Measurements from ENCODE around the gene PPP4R4. TPM values are rescaled to one million over a fixed set of nuclear protein-coding genes. Genes with fewer than 3 reads are reported as not detected.
"Not testable (repeated sequence)": the region's sequence is repeated elsewhere in the genome, so short reads cannot be mapped to it uniquely, and the experiment has no call there.

PPP4R4 gene
- total RNA-seq, 1 experiment from 2014 or later = 1.1 TPM

- Histone ChIP-seq H3K27ac (ENCODE audit: low read length) (no peak overlapping the region), H3K4me3 (ENCODE audit: low read depth in 2 of 2, low read length in 2 of 2) (no peak overlapping the region), H3K36me3 (ENCODE audit: control insufficient read depth, insufficient read depth, low read length) (no peaks in the 10 kb centered on the region), H3K9me3 (ENCODE audit: control insufficient read depth, insufficient read depth, low read depth, low read length) (no peaks in the 10 kb centered on the region), H3K4me1 (ENCODE audit: control insufficient read depth, insufficient read depth, low read length) (no peaks in the 10 kb centered on the region), H3K27me3 (ENCODE audit: control insufficient read depth, insufficient read depth, low read length) (no peaks in the 10 kb centered on the region)
- intact Hi-C loops (cut with micrococcal nuclease; ENCODE audit: unreplicated experiment) (no loop called here), in situ Hi-C loops (cut with HindIII; ENCODE audit: low pct_unique_long_range_greater_than_20kb, low sequenced_read_pairs) (no loop called here)
- DNase-seq (ENCODE audit: low read depth, low spot score) (no peak), ATAC-seq (no peak)
- TF ChIP-seq CTCF (IDR thresholded peaks at IDR 0.05) = no peak
- TF ChIP-seq TCF7L2 (IDR thresholded peaks at IDR 0.05; ENCODE audit: low read depth, low read length) = no peak
- no peak for TF ChIP-seq SIN3A (IDR thresholded peaks at IDR 0.05; ENCODE audit: borderline replicate concordance, insufficient read depth, low read depth, low read length)
- no peak for TF ChIP-seq REST (IDR thresholded peaks at IDR 0.05; ENCODE audit: insufficient read depth in 1 of 2, low read depth in 2 of 2, low read length in 1 of 2)
- no peak for TF ChIP-seq POLR2AphosphoS5 (IDR thresholded peaks at IDR 0.05; ENCODE audit: low read depth, low read length)
- ChIA-PET CTCF (no interaction called here), POLR2A (no interaction called here)
- BruUV-seq (replicated peaks) = no TSS peak
Measured at GRCh38 chr14:94267352-94267751, 93.2 kb downstream of the PPP4R4 start.

DNA sequence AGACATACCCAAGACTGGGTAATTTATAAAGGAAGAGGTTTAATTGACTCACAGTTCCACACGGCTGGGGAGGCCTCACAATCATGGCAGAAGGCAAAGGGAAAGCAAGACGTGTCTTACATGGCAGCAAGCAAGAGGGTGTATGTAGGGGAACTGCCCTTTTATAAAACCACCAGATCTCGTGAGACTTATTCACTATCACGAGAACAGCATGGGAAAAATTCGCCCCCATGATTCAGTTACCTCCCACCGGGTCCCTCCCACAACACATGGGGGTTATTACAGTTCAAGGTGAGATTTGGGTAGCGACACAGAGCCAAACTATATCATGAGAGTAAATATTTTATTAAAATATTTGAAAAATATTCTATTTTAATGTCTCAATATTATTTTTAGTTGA lies 94.5 kb downstream of the PPP4R4 start:
- H3K9me3 ChIP-seq (ENCODE audit: control insufficient read depth, insufficient read depth, low read depth, low read length); H3K4me1 ChIP-seq (ENCODE audit: control insufficient read depth, insufficient read depth, low read length); H3K27me3 ChIP-seq (ENCODE audit: control insufficient read depth, insufficient read depth, low read length); H3K4me3 ChIP-seq (ENCODE audit: low read depth in 2 of 2, low read length in 2 of 2); POLR2A ChIA-PET; H3K27ac ChIP-seq (ENCODE audit: low read length); BruUV-seq (replicated peaks); ATAC-seq; in situ Hi-C loops (cut with HindIII; ENCODE audit: low pct_unique_long_range_greater_than_20kb, low sequenced_read_pairs); intact Hi-C loops (cut with micrococcal nuclease; ENCODE audit: unreplicated experiment); DNase-seq (ENCODE audit: low read depth, low spot score); H3K36me3 ChIP-seq (ENCODE audit: control insufficient read depth, insufficient read depth, low read length): not testable (repeated sequence)
- CTCF ChIA-PET = interaction anchor here (0.6 kb wide), 2 partner anchors 14 to 209 kb away, joined by 3 to 5 read pairs; no protein-coding TSS in a partner anchor

DNA sequence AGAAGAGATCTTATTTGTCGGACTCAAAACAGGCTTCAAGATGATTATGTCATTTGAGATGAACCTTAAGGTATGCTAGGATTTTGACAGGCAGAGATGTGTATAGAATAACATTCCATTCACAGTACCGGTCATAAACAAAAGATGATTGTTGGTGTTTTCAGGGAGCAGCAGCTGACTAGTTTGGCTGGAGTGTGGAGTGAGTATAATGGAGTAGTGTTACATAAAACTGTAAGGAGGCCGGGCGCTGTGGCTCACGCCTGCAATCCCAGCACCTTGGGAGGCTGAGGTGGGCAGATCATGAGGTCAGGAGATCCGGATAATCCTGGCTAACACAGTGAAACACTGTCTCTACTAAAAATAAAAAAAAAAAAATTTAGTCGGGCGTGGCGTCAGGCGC lies 95.0 kb downstream of the PPP4R4 start:
- in situ Hi-C loops (cut with HindIII; ENCODE audit: low pct_unique_long_range_greater_than_20kb, low sequenced_read_pairs) = no loop called here

DNA sequence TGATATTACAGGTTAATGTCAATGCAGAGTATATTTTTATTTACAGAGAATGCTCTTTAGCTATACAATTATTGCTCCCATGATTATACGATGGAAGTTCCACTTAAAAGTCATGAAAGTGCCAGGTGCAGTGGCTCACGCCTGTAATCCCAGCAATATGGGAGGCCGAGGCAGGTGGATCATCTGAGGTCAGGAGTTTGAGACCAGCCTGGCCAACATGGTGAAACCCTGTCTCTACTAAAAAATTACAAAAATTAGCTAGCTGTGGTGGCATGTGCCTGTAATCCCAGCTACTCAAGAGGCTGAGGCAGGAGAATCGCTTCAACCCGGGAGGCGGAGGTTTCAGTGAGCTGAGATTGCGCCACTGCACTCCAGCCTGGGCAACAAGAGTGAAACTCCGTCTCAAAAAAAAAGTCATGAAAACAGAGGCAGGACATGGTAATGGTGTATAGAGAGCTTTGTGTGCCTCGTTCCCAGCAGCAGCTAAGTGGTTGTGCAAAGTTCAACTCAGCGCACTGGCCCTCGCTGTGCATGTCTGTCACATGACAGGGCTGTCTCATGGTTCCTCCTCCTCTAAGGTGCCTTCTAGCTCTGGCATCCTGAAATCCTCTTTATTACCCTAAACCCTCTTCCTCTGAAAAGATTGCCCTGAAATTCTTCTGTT lies 102.9 kb downstream of the PPP4R4 start:
- BruUV-seq (replicated peaks); H3K27me3 ChIP-seq (ENCODE audit: control insufficient read depth, insufficient read depth, low read length); H3K4me1 ChIP-seq (ENCODE audit: control insufficient read depth, insufficient read depth, low read length); H3K4me3 ChIP-seq (ENCODE audit: low read depth in 2 of 2, low read length in 2 of 2); H3K36me3 ChIP-seq (ENCODE audit: control insufficient read depth, insufficient read depth, low read length); in situ Hi-C loops (cut with HindIII; ENCODE audit: low pct_unique_long_range_greater_than_20kb, low sequenced_read_pairs); intact Hi-C loops (cut with micrococcal nuclease; ENCODE audit: unreplicated experiment); CTCF ChIA-PET; ATAC-seq; H3K27ac ChIP-seq (ENCODE audit: low read length); H3K9me3 ChIP-seq (ENCODE audit: control insufficient read depth, insufficient read depth, low read depth, low read length); DNase-seq (ENCODE audit: low read depth, low spot score); POLR2A ChIA-PET: not testable (repeated sequence)

More for the DNA sequence above, 95.0 kb downstream of the PPP4R4 start:
- TF ChIP-seq TCF7L2 (IDR thresholded peaks at IDR 0.05; ENCODE audit: low read depth, low read length) = no peak
- TF ChIP-seq CTCF (IDR thresholded peaks at IDR 0.05) = no peak
- TF ChIP-seq POLR2AphosphoS5 (IDR thresholded peaks at IDR 0.05; ENCODE audit: low read depth, low read length) = no peak
- TF ChIP-seq SIN3A (IDR thresholded peaks at IDR 0.05; ENCODE audit: borderline replicate concordance, insufficient read depth, low read depth, low read length) = no peak
- Histone ChIP-seq H3K4me3 (ENCODE audit: low read depth in 2 of 2, low read length in 2 of 2) (no peak overlapping the region), H3K36me3 (ENCODE audit: control insufficient read depth, insufficient read depth, low read length) (no peaks in the 10 kb centered on the region), H3K27ac (ENCODE audit: low read length) (no peak overlapping the region), H3K9me3 (ENCODE audit: control insufficient read depth, insufficient read depth, low read depth, low read length) (no peaks in the 10 kb centered on the region), H3K4me1 (ENCODE audit: control insufficient read depth, insufficient read depth, low read length) (no peaks in the 10 kb centered on the region), H3K27me3 (ENCODE audit: control insufficient read depth, insufficient read depth, low read length) (no peaks in the 10 kb centered on the region)
- BruUV-seq (replicated peaks) = no TSS peak
- DNase-seq (ENCODE audit: low read depth, low spot score) = no peak
- POLR2A ChIA-PET = no interaction called here
- ATAC-seq = no peak
- CTCF ChIA-PET = no interaction called here
- intact Hi-C loops (cut with micrococcal nuclease; ENCODE audit: unreplicated experiment) = no loop called here
